ENCODE results near the gene CTCFL.
A peak's percentile ranks its signal among the peaks of the same experiment; 100 is the strongest.

CTCFL gene

GRCh38 chr20:57470212-57470522, 54.8 kb downstream of the CTCFL start:
- FAIRE-seq (no peak), DNase-seq (ENCODE audit: insufficient read length, low spot score) (no peak)
- no peak for TF ChIP-seq POLR2A (IDR thresholded peaks at IDR 0.05; ENCODE audit: low read depth, low read length)

GRCh38 chr20:57469418-57470211, 55.3 kb downstream of the CTCFL start:
- no peak for TF ChIP-seq POLR2A (IDR thresholded peaks at IDR 0.05; ENCODE audit: low read depth, low read length)
- DNase-seq (ENCODE audit: insufficient read length, low spot score) (no peak), FAIRE-seq (no peak)

DNA sequence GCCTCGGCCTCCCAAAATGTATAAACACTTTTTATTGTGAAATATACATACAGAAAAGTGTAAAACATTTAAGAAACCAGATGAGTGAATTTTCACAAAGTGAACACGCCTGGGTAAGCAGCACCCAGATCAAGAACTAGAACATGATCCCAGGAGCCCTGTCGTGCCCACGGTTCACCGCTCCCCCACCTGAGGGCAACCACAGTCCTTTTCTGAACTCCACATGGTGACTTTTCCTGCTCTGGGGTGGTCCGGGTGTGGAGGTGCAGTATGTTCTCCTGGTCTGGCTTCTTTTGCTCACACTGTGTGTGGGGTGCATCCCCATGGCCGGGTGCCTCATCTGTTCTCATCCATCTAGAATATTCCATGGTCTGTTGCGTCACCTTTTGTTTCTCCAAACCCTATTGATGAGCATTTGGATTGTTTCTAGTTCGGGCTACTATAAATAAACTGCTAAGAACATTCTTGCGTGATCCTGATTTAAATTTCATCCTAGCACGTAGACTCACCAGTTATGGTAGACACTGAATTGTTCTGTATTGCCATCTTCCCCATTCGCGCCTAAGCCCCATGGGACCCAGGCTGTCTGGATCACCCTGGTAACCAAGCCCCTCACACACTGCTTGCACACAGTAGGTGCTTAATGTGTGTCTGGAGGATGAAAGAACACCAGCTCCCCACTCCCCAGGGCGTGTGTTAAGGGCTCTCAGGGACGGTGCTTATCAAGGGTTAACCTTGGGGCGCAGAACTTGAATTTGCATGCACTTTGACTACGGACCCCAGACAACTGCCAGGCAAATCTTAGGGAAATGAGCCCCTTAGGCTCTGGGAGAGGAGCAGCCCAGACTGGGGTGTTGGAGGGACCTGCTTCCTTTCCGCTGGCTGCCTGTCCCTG, 56.2 kb downstream of the CTCFL start:
- no peak for TF ChIP-seq POLR2A (IDR thresholded peaks at IDR 0.05; ENCODE audit: low read depth, low read length)
- DNase-seq (ENCODE audit: insufficient read length, low spot score) = no peak
- no peak for FAIRE-seq

GRCh38 chr20:57467742-57468141, 57.2 kb downstream of the CTCFL start:
- TF ChIP-seq POLR2A (IDR thresholded peaks at IDR 0.05; ENCODE audit: low read depth, low read length) = no peak
- FAIRE-seq (no peak), DNase-seq (ENCODE audit: insufficient read length, low spot score) (no peak)

DNA sequence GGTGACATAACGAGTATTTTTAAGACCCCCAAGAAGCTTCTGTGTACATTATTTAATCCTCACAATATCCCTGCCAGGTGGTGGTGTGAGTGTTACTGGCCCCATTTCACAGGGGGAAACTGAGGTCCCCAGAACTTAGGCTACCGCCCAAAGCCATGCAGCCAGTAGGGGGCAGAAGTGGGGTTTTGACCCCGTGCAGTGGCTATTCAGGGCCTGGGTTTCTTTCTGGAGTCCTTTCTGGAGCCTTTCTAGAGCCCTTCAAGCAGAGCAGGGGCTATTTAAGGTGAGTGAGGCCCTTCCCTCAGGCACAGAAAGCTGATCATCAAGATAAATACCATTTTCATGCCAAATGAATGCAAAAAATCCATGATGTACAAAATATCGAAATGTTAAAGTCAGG, 59.0 kb downstream of the CTCFL start:
- no peak for FAIRE-seq
- no peak for TF ChIP-seq POLR2A (IDR thresholded peaks at IDR 0.05; ENCODE audit: low read depth, low read length)
- no peak for DNase-seq (ENCODE audit: insufficient read length, low spot score)

GRCh38 chr20:57465486-57465885, 59.5 kb downstream of the CTCFL start:
- no peak for TF ChIP-seq POLR2A (IDR thresholded peaks at IDR 0.05; ENCODE audit: low read depth, low read length)
- DNase-seq (ENCODE audit: insufficient read length, low spot score) = no peak
- no peak for FAIRE-seq

DNA sequence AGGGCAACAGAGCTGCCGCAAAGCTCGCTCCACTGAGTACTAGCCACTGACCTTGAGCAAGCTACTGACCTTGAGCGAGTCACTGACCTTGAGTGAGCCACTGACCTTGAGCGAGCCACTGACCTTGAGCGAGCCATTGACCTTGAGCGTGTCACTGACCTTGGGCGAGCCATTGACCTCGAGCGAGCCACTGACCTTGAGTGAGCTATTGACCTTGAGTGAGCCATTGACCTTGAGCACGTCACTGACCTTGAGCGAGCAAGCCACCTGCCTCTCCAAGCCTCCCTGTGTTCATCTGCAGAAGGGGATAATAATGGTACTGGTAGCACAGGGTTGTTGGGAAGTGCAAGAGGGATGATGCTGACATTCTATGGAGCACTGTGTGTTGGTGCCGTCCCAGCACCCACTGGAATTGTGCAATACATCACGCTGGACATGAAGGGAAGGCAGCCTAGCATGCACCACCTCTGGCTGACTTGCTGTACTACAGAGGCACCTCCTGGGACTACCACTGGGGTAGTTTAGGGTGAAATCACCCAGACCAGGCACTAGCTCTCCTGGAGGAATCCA, 60.2 kb downstream of the CTCFL start:
- FAIRE-seq = no peak
- no peak for TF ChIP-seq POLR2A (IDR thresholded peaks at IDR 0.05; ENCODE audit: low read depth, low read length)
- DNase-seq (ENCODE audit: insufficient read length, low spot score) = peak; percentile 54

GRCh38 chr20:57462781-57463180, 62.2 kb downstream of the CTCFL start:
- FAIRE-seq (no peak), DNase-seq (ENCODE audit: insufficient read length, low spot score) (no peak)
- TF ChIP-seq POLR2A (IDR thresholded peaks at IDR 0.05; ENCODE audit: low read depth, low read length) = no peak

DNA sequence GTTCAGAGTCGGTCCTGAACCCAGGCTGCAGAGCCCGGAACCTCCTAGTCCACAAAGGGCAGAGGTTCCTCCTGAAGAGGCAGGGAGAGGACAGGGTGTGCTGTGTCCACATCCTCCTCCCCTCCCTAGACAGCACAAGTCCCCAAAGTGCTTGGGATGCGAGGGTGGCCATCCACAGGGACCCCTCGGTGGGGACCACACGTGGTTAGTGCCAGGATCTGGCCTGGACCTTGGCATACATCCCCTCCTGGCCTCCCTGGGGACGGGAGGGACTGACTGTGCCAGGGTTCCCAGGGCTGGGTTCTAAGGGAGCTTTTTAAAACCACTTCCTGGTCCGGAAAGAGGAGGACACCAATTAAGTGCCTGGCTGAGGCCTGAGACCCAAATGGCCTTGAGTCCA, 63.2 kb downstream of the CTCFL start:
- DNase-seq (ENCODE audit: insufficient read length, low spot score) = no peak
- FAIRE-seq = no peak
- TF ChIP-seq POLR2A (IDR thresholded peaks at IDR 0.05; ENCODE audit: low read depth, low read length) = no peak

DNA sequence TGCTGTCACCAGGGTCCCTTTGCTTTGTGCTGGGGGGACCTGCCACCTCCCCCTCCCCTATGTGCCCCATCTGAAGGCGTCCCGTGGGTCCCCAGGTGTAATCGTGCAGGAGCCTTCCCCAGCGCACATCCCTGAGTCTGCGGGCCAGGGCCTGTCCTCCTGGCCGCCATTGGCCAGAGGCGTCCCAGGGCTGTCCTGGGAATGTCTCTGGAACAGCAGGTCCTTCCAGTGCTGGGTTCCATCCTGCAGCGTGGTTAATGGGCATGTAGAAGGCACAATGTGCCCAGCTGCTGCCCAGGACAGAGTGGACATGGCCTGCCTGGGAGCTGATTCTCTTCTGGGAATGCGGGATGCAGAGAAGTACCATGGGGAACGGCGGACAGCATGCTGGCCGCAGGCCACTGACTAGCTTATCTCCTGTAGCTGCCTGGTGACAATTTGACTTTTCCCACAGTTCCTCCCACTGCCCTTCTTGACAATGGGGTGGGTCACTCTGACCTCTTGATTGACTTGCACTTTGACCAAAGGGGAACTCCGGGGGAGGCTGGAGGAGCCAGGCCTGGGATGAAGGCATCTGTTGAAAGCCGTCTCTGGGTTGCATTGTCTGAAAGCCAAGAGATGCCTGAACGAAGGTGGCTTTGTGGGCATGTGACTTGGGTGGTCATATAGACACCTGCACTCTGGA, 64.0 kb downstream of the CTCFL start:
- FAIRE-seq = no peak
- no peak for TF ChIP-seq POLR2A (IDR thresholded peaks at IDR 0.05; ENCODE audit: low read depth, low read length)

DNA sequence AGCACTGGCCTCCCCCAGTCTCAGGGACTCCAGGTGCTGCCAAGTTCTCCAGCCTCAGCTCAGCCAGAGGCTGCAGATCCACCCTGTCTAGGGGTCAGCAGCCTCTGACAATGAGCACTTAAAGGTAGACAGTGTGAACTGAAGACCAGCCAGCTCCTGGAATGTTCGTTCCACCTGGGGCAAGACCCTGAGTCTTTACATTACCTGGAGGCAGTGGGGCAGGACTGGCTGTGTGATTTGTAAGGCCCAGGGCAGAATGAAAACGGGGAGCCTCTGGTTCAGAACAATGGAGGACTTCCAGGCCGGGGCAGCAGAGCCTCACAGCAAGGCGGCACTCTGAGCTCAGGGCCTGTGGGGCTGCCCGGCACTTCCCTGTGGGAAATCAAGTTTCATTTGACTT, 65.0 kb downstream of the CTCFL start:
- FAIRE-seq (no peak), DNase-seq (ENCODE audit: insufficient read length, low spot score) (no peak)
- no peak for TF ChIP-seq POLR2A (IDR thresholded peaks at IDR 0.05; ENCODE audit: low read depth, low read length)

More for the DNA sequence above, 64.0 kb downstream of the CTCFL start:
- no peak for DNase-seq (ENCODE audit: insufficient read length, low spot score)

DNA sequence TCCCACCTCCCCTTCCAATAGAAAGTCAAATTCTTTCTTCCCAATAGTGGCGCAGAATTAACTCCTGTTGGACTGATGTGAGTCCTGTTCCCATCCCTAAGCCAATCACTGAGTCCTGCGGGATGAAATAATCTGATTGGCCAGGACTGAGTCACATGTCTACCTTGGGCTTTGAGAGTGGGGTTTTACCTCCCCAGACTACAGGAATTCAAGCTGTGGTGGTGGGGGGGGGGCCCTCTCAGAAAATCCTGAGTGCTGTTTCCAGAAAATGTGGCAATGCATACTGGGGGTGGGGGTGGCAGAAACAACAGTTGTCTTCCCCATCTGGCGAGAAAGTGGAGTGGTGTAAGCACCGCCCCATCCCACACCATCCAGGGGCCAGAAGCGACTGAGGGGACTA, 65.7 kb downstream of the CTCFL start:
- no peak for FAIRE-seq
- no peak for DNase-seq (ENCODE audit: insufficient read length, low spot score)
- no peak for TF ChIP-seq POLR2A (IDR thresholded peaks at IDR 0.05; ENCODE audit: low read depth, low read length)

DNA sequence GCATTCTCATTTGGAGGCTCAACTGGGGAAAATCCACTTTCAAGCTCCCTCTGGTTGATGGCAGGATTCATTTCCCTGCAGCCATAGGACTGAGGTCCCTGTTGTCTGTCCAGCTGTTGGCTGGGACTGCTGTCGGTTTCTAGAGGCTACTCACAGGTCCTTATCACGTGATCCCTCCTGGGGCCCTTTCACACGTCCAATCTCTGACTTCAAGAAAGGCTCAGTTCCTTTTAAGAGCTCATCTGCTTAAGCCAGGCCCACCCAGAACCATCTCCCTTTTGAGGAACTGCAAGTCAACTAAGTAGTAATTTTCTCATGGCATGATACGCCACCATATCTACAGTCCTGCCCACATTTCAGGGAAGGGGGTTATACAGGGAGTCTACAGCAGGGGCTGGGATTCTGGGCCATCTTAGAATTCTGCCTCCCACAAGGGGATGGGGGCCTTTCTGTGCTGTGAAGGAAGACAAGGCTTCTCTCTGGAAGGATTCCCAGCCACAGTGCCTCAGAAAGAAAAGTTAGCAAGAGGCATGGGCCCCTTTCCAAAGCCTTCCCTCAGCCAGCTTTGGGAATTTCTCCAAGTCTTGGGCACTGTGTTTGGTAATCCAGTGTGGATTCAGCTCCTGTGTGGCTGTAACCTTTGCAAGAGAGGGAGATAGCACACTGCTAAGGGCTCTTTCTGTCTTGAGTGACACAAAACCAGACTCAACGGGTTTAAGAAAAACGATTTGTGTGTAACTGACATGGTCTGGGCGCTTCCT, 66.4 kb downstream of the CTCFL start:
- no peak for TF ChIP-seq POLR2A (IDR thresholded peaks at IDR 0.05; ENCODE audit: low read depth, low read length)
- FAIRE-seq (no peak), DNase-seq (ENCODE audit: insufficient read length, low spot score) (no peak)

All from H54 (cell line).